Fibroblast of peridontal ligament (primary cell): Measurements from ENCODE around the gene URM1.

ENCODE experiments used
- DNase-seq: peaks from one replicate; pipeline ENCODE4 v3.0.0-alpha.2; 2010; ENCODE audit errors: extremely low read depth

URM1 gene

GRCh38 chr9:128429513-128430086 is 58.4 kb downstream of the URM1 start:
- no peak for DNase-seq

DNA sequence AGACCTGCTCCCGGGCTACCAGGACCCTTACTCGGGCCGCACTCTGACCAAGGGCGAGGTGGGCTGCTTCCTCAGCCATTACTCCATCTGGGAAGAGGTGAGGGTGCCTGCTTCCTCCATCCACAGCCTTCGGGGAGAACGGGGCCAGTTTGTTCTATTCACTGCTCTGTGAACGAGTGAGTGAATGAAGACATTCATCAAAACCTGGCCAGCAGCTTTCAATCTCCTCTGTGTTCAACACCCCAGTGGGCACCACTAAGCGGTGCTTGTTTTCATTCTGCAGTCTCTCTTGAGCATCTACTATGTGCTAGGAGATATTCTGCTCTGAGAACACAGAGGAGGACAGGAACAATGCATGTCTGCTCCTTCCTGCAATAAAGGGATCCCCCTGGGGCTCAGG is 60.0 kb downstream of the URM1 start:
- DNase-seq, result no peak

GRCh38 chr9:128434340-128434739 is 63.2 kb downstream of the URM1 start:
- no peak for DNase-seq

DNA sequence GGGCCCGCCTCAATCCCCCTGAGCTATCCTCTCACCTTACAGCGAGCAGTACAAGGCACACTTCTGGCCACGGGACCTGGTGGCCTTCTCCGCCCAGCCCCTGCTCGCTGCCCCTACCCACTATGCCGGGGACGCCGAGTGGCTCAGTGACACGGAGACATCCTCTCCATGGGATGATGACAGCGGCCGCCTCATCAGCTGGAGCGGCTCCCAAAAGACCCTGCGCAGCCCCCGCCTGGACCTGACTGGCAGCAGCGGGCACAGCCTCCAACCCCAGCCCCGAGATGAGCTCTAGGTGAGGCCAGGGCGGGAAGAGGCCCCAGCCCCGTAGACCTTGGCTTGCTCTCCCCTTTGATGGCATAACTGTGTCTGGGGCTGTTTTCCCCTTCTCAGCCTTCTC is 64.4 kb downstream of the URM1 start:
- no peak for DNase-seq

GRCh38 chr9:128438343-128439109 is 67.4 kb downstream of the URM1 start:
- peak; percentile 71 for DNase-seq

DNA sequence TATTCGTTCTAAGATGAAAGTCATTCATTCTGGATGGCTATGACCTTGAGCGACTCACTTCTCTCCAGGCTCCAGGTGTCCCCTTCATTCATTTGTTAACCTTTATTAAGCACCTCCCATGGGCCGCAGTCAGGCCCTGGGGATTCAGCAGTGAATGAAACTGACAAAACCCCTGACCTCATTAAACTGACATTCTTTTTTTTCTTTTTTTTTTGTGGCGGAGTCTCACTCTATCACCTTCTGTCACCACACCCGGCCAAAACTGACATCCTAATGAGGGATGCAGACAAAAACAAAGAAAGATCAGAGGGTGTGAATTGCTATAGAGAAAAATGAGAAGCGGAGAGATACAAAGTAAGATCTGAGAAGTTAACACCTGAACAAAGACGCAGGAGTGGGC is 68.1 kb downstream of the URM1 start:
- DNase-seq, result no peak
